HL-60 (cell line): Measurements from ENCODE around the gene WDR49.

Source experiments
- DNase-seq, 2 experiments: peaks; one replicate each; pipeline ENCODE4 v3.0.0-alpha.2; 2010 to 2020; ENCODE audit warnings: low read depth in 1 of 2, low spot score in 1 of 2
- H3K27ac ChIP-seq: fragments of 250-450 bp; sonication (Bioruptor Pico); replicated peaks from 2 replicates; pipeline ENCODE4 v1.5.1; 2020; ENCODE audit warnings: mild to moderate bottlenecking, moderate library complexity
- H3K27me3 ChIP-seq: fragments of 250-450 bp; sonication (Bioruptor Pico); 2 replicates; pipeline ENCODE4 v1.5.1; 2021; ENCODE audit warnings: mild to moderate bottlenecking, moderate library complexity; ENCODE audit not compliant: insufficient read depth, poor library complexity, severe bottlenecking
- H3K4me3 ChIP-seq: replicated peaks from 2 replicates; pipeline ENCODE4 v1.5.1; 2011; ENCODE audit warnings: mild to moderate bottlenecking, control low read depth, low read length; ENCODE audit not compliant: insufficient read depth
- CTCF ChIP-seq: IDR thresholded peaks from one replicate; pipeline ENCODE4 v1.5.1; 2011; ENCODE audit warnings: low read length, control low read depth, inconsistent platforms; ENCODE audit not compliant: insufficient read depth
- GABPA ChIP-seq: IDR thresholded peaks from 2 replicates; pipeline ENCODE4 v1.6.1; 2012; ENCODE audit warnings: low read depth
- POLR2AphosphoS5 ChIP-seq: IDR thresholded peaks from 2 replicates; pipeline ENCODE4 v1.6.1; 2012; ENCODE audit warnings: low read depth
- REST ChIP-seq: IDR thresholded peaks from 2 replicates; pipeline ENCODE4 v1.6.1; 2012; ENCODE audit warnings: low read depth; ENCODE audit not compliant: insufficient replicate concordance
- SPI1 ChIP-seq: IDR thresholded peaks from 2 replicates; pipeline ENCODE4 v1.6.1; 2012; ENCODE audit warnings: low read depth, mild to moderate bottlenecking, borderline replicate concordance

Gene WDR49

GRCh38 chr3:167489571-167489970 lies 164.2 kb downstream of the WDR49 start:
- TF ChIP-seq CTCF = no peak
- H3K27ac ChIP-seq = no peak overlapping the region
- no peaks in the 10 kb centered on the region for H3K27me3 ChIP-seq
- DNase-seq = no peak
- no peak overlapping the region for H3K4me3 ChIP-seq

GRCh38 chr3:167487556-167487955 lies 166.2 kb downstream of the WDR49 start:
- TF ChIP-seq REST (no peak), POLR2AphosphoS5 (no peak), GABPA (no peak), SPI1 (no peak), CTCF (no peak)
- DNase-seq = no peak
- Histone ChIP-seq H3K27me3 (no peaks in the 10 kb centered on the region), H3K4me3 (no peak overlapping the region), H3K27ac (no peak overlapping the region)

DNA sequence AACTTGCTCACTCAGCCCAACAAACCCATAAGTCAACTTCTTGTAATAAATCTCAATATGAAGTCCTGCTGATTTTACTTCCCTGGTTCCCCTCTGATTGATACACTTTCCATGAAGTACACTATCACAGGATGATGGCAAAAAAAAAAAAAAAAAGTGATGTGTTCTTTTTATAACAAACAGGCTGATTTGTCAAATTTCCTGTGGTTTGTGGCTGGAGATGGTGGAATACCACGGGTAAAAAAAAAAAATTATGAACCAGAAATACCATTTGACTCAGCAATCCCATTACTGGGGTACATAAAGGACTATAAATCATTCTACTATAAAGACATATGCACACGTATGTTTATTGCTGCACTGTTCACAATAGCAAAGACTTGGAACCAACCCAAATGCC lies 169.2 kb downstream of the WDR49 start:
- Histone ChIP-seq H3K27me3 (no peaks in the 10 kb centered on the region), H3K27ac (no peak overlapping the region), H3K4me3 (no peak overlapping the region)
- no peak for DNase-seq
- TF ChIP-seq POLR2AphosphoS5 (no peak), SPI1 (no peak), REST (no peak), GABPA (no peak), CTCF (no peak)

- TF ChIP-seq CTCF (no peak), POLR2AphosphoS5 (no peak), SPI1 (no peak), REST (no peak), GABPA (no peak)
- H3K27me3 ChIP-seq = no peaks in the 10 kb centered on the region
- no peak overlapping the region for H3K4me3 ChIP-seq
- H3K27ac ChIP-seq = no peak overlapping the region
- no peak for DNase-seq
Measured at GRCh38 chr3:167483708-167484475, 169.8 kb downstream of the WDR49 start.
